ENCODE results near the gene E2F8. TPM values are rescaled to one million over a fixed set of nuclear protein-coding genes. Genes with fewer than 3 reads are reported as not detected.

The E2F8 gene
- total RNA-seq, 1 donor from 2014 or later = 0.95 TPM

DNA sequence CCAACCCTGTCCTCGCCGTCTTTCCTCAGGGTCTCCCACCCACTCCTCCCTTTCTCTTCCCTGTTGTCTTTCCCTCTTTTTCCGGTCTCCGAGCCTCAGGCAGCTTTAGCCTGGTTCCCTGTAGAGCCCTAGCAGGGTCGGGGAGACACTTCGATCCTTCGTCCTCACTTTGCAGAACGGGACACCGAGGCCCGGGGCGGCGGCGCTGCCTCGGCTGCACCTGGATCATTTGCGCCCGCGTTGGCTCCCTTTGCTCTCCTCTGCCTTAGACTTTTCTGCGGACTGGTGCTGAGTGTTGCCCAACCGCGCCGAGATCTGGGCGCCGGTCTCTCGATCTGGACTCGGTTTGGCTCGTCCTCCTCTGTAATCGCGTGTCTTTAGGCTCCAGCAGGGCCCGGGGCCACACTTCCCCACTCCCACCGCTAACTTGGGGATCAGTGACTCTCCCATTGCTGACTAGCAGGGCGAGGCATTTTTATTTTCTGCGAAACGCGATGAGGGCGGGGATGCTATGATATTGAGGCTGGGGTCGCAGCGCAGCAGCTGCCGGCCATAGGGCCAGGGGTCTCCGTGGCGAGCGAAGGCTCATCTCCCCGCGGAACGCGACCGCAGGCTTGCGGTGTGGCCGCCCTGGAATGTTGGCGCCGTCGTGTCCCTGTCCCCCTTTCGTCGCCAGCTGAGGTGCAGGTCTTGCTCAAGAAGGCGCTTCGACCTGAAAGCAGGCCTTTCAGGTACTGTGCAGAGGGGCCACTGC is 1.6 kb upstream of the E2F8 start:
- Histone ChIP-seq H3K36me3 (no peaks in the 10 kb centered on the region), H3K27ac (no peak overlapping the region), H3K27me3 (ENCODE audit: low read depth) (peaks cover 43% of the 10 kb centered on the region), H3K4me1 (peaks cover 34% of the 10 kb centered on the region), H3K4me3 (peak overlapping the region; percentile 66), H3K9me3 (no peaks in the 10 kb centered on the region)
- peak in 1 of 2 donors; percentile 7 for ATAC-seq
- no peak for TF ChIP-seq CTCF (IDR thresholded peaks at IDR 0.05)
- DNase-seq = no peak
- intact Hi-C loops (cut with DNase I) = no loop called here

DNA sequence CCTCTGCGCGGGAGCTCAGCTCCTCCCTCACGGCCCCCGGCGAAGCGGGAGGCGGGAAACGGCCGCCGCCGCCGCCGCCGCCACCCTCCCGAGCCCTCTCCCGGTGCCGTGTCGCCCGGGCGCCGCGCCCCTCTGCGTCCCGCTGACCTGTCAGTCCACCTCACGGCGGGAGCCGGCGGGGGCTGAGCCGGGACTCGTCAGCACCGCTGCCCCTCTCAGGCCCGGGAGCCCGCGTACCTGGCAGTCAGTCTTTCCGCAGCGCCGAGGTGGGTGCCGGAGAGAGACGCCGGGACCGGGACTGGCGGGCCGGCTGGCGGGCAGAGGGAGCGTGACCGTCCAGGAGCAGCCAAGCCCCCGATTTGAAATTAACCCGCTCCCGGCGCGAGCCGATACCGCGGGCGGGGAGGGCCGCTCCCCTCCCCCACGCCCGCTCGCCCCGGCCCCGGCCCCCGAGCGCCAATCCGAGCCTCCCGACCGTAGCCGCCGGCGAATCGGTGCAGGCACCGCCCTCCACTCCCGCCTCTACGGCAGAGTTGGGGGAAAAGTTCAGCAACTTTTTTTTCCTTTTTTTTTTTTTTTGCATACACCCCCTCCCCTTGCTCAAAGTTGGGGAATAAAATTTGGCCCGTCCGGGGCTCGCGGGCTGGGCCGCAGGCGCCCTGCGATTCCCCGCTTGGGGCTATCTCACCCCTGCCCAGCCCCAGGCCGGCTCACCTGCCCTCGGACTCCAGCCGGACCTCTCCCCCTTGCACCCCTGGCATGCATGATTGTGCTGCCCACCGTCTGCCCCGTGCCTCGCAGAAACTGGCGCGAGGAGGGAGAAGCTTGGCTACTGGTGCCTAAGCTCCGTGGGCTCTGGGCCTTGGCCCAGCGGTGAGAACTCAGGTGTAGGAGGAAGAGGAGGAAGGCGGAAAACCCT is 774 bp upstream of the E2F8 start:
- H3K36me3 ChIP-seq = no peaks in the 10 kb centered on the region
- H3K4me1 ChIP-seq = peaks cover 34% of the 10 kb centered on the region
- intact Hi-C loops (cut with DNase I) = no loop called here
- H3K27me3 ChIP-seq (ENCODE audit: low read depth) = peaks cover 43% of the 10 kb centered on the region
- no peak overlapping the region for H3K27ac ChIP-seq
- H3K9me3 ChIP-seq = no peaks in the 10 kb centered on the region
- peak; percentile 61 for DNase-seq
- peak overlapping the region; percentile 66 for H3K4me3 ChIP-seq
- no peak for TF ChIP-seq CTCF (IDR thresholded peaks at IDR 0.05)
- peak; percentile 36 to 44 for ATAC-seq

DNA sequence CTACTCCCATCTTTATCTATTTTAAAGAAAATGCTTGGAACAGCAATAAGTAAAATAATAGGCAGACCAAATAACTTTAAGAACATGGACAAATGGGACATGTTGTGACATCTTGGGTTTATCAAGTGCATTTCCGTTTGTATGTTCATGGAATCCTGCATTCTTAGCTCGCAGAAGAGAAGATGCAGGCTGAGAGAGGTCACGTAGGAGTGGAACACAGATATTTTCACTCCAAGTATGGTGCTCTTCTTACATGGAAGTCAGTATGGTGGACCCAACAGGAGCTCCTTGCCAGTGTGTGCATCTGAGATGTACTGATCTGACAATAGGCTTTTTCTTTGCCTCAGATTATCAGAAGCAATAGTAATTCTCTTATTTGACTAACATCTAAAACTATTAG is 1.7 kb downstream of the E2F8 start:
- Histone ChIP-seq H3K27ac (no peak overlapping the region), H3K4me3 (no peak overlapping the region), H3K27me3 (ENCODE audit: low read depth) (peaks cover 38% of the 10 kb centered on the region), H3K36me3 (no peaks in the 10 kb centered on the region), H3K9me3 (no peaks in the 10 kb centered on the region), H3K4me1 (peaks cover 27% of the 10 kb centered on the region)
- TF ChIP-seq CTCF (IDR thresholded peaks at IDR 0.05) = no peak
- intact Hi-C loops (cut with DNase I) = no loop called here
- ATAC-seq (no peak), DNase-seq (no peak)

GRCh38 chr11:19237813-19238212 is 2.9 kb downstream of the E2F8 start:
- no peak for ATAC-seq
- peaks cover 25% of the 10 kb centered on the region for H3K4me1 ChIP-seq
- no peaks in the 10 kb centered on the region for H3K36me3 ChIP-seq
- intact Hi-C loops (cut with DNase I) = no loop called here
- no peak overlapping the region for H3K27ac ChIP-seq
- H3K27me3 ChIP-seq (ENCODE audit: low read depth) = peaks cover 36% of the 10 kb centered on the region
- H3K9me3 ChIP-seq = no peaks in the 10 kb centered on the region
- no peak overlapping the region for H3K4me3 ChIP-seq
- no peak for TF ChIP-seq CTCF (IDR thresholded peaks at IDR 0.05)
- DNase-seq = no peak

GRCh38 chr11:19237381-19237780 is 3.4 kb downstream of the E2F8 start:
- DNase-seq = no peak
- H3K27me3 ChIP-seq (ENCODE audit: low read depth) = peaks cover 31% of the 10 kb centered on the region

More at GRCh38 chr11:19237381-19237780, 3.4 kb downstream of the E2F8 start:
- TF ChIP-seq CTCF (IDR thresholded peaks at IDR 0.05) = no peak
- H3K36me3 ChIP-seq = no peaks in the 10 kb centered on the region
- no peaks in the 10 kb centered on the region for H3K9me3 ChIP-seq
- intact Hi-C loops (cut with DNase I) = no loop called here
- H3K4me1 ChIP-seq = peaks cover 22% of the 10 kb centered on the region
- H3K4me3 ChIP-seq = no peak overlapping the region
- no peak overlapping the region for H3K27ac ChIP-seq
- no peak for ATAC-seq
